GM18505 (cell line): ENCODE data around the gene RRAS.

Experiments used
- ATAC-seq: cut with Tn5 transposase; IDR thresholded peaks from one replicate; pipeline ENCODE4 v1.9.1; 2021; ENCODE audit not compliant: unreplicated experiment
- POLR2A ChIP-seq: IDR thresholded peaks from 4 replicates; pipeline ENCODE4 v1.6.1; 2011; ENCODE audit warnings: borderline replicate concordance; ENCODE audit not compliant: insufficient read depth, insufficient read length; ENCODE audit errors: extremely low read depth

The RRAS gene

DNA sequence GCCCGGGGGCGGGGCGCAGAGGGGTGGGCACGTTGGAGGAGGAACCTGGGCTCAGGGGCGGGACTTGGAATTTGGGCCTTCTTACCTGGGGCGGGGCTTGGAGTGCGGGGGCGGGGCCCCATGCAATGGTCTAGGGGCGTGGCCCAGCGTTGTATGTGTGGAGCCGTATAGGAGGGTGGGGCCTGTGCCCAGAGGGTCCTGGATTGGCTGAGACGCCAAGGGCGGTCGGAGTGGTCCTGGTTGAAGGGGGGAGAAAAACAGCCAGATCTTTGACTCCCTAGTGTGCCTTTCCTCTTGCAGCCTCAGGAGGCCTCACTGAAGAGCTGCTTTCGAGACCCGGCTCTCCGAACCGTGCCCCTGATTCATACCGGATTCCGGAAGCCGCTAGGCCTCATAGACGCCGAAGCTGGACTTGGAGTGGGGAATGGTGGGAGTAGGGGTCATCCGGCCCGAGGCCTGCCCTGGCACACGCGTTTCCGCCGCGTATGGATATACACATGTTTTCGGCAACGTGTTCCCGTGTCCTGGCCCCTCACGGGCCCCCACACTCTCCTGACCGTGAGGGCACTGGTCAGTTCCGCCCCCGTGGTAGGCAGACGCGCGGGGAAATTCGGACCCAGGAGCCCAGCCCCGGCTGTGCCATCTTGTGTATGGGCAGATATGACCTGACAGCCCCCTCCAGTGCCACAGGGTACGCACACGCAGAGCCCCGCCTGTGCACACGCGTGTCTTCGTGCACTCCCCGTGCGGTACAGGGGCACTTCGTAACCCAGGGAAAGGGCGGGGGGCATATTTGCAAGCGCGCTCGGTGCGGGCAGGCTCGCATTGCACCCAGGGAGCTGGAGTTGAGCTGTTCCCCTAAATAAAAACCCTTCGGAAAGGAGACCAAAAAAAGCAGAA is 49.6 kb downstream of the RRAS start:
- peak; percentile 57 for ATAC-seq
- peak; percentile 90 for TF ChIP-seq POLR2A

DNA sequence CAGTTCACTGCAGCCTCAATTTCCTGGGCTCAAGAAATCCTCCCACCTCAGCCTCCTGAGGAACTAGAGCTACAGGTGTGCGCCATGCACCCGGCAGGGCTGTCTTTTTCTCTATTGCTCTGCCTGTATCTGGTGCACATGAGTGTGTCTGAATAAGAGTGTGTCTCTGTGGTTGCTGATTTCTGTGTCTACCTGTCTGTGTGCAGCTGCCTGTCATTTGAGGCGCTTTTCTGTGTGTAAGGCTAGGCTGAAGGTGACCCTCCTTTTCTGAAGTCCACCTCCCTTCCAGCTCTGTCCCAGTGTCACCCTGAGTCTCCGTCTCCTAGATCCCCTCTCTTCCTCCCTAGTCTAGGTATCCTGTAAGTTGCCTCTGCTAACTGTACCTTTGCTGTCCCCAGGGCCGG is 50.4 kb downstream of the RRAS start:
- ATAC-seq = no peak
- no peak for TF ChIP-seq POLR2A

DNA sequence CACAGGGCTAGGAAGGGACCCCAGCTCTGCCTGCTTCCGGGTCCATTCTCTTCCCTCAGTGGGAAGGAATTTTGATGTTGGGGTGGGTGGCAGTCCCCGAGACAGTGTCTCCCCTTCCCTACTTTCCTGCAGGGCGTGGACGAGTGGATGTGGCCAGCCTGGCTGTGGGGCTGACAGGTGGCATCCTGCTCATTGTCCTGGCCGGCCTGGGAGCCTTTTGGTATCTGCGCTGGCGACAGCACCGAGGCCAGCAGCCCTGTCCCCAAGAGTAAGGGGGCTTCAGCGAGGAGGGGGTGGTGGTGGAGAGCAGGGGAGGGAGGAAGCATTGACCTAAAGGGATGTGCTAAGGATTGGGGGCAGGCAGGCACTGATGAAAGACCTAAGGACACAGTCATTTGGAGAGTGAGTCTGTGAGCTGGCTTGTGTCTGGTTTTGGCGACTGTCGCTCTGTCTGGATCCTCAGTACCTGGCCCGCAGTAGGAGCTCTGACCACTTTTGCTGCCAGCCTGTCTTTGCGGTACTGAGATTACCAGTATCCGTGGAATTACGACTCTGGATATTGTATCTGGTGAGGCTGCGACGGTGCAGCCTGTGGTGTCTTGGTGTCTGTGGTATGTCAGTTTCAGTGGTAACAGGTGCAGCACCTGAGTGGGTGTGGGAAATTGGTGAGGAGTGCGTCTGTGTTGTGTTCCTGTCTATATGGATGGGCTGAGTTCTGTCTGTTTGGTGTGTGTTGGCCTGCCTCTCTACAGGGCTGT is 51.4 kb downstream of the RRAS start:
- no peak for ATAC-seq
- TF ChIP-seq POLR2A = no peak

DNA sequence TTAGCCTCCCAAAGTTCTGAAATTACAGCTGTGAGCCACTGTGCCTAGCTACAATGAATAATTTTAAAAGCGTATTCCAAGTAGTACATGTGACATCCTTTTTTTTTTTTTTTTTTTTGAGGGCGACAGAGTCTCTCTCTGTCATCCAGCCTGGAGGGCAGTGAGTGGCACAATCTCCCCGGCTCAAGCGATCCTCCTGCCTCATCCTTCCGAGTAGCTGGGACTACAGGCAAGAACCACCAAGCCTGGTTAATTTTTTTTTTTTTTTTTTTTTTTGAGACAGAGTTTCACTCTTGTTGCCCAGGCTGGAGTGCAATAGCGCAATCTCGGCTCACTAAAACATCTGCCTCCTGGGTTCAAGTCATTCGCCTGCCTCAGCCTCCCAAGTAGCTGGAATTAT is 52.7 kb downstream of the RRAS start:
- TF ChIP-seq POLR2A = no peak
- no peak for ATAC-seq
